Liver (tissue), 9 donors: ENCODE measurements around the gene INTS15. TPM values are rescaled to one million over a fixed set of nuclear protein-coding genes. Genes with fewer than 3 reads are reported as not detected.
A peak's percentile ranks its signal among the peaks of the same experiment; 100 is the strongest.
"Not testable (repeated sequence)": the region's sequence is repeated elsewhere in the genome, so short reads cannot be mapped to it uniquely, and the experiment has no call there.

Source experiments
- DNase-seq: peaks from one replicate; pipeline ENCODE4 v3.0.0-alpha.2; 2017; ENCODE audit warnings: low spot score
- H3K27ac ChIP-seq, 2 donors: one replicate each; pipeline ENCODE4 v1.7.0; 2013; ENCODE audit warnings: inconsistent platforms in 2 of 2, low read length in 2 of 2, control low read depth in 1 of 2, low read depth in 1 of 2, mild to moderate bottlenecking in 1 of 2
- H3K27me3 ChIP-seq, 4 donors: one replicate each; pipeline versions ENCODE4 v1.6.1 to v1.7.0; 2013; ENCODE audit warnings: low read length in 3 of 4, inconsistent platforms in 1 of 4, mild to moderate bottlenecking in 1 of 4, moderate library complexity in 1 of 4; ENCODE audit not compliant: control insufficient read depth in 4 of 4, insufficient read depth in 4 of 4
- H3K36me3 ChIP-seq, 4 donors: one replicate each; pipeline versions ENCODE4 v1.6.1 to v1.7.0; 2013; ENCODE audit warnings: low read length in 3 of 4, mild to moderate bottlenecking in 3 of 4, low read depth in 1 of 4, moderate library complexity in 1 of 4; ENCODE audit not compliant: control insufficient read depth in 4 of 4, insufficient read depth in 3 of 4
- H3K4me1 ChIP-seq, 4 donors: one replicate each; pipeline versions ENCODE4 v1.6.1 to v1.7.0; 2013; ENCODE audit warnings: low read length in 3 of 4, mild to moderate bottlenecking in 3 of 4, moderate library complexity in 1 of 4; ENCODE audit not compliant: control insufficient read depth in 4 of 4, insufficient read depth in 4 of 4
- H3K4me3 ChIP-seq, 3 donors: one replicate each; pipeline versions ENCODE4 v1.6.1 to v1.7.0; 2013; ENCODE audit warnings: low read length in 3 of 3, control low read depth in 1 of 3, low read depth in 1 of 3, mild to moderate bottlenecking in 1 of 3
- H3K9ac ChIP-seq, 2 donors: one replicate each; pipeline ENCODE4 v1.7.0; 2013; ENCODE audit warnings: low read length in 2 of 2, mild to moderate bottlenecking in 2 of 2, moderate library complexity in 2 of 2, control low read depth in 1 of 2, low read depth in 1 of 2
- H3K9me3 ChIP-seq, 4 donors: one replicate each; pipeline versions ENCODE4 v1.6.1 to v1.7.0; 2013; ENCODE audit warnings: low read length in 3 of 4; ENCODE audit not compliant: control insufficient read depth in 4 of 4
- EGR1 ChIP-seq, 2 donors: IDR thresholded peaks; 2 replicates each; pipeline ENCODE4 v1.6.1; 2016 to 2018; ENCODE audit warnings: antibody characterized with exemption in 2 of 2, low read depth in 2 of 2
- FOXA1 ChIP-seq: IDR thresholded peaks from 2 replicates; pipeline ENCODE4 v1.6.1; 2016; ENCODE audit warnings: antibody characterized with exemption
- FOXA2 ChIP-seq: IDR thresholded peaks from 2 replicates; pipeline ENCODE4 v1.6.1; 2016; ENCODE audit warnings: antibody characterized with exemption
- GABPA ChIP-seq, 2 donors: IDR thresholded peaks in 1 of 2; conservative IDR thresholded peaks in 1 of 2; 2 replicates each; pipeline ENCODE4 v1.6.1; 2016; ENCODE audit warnings: antibody characterized with exemption in 2 of 2, mild to moderate bottlenecking in 1 of 2, moderate library complexity in 1 of 2
- HNF4G ChIP-seq: IDR thresholded peaks from 2 replicates; pipeline ENCODE4 v1.6.1; 2016; ENCODE audit warnings: antibody characterized with exemption
- NR2F2 ChIP-seq: IDR thresholded peaks from 2 replicates; pipeline ENCODE4 v1.6.1; 2016; ENCODE audit warnings: antibody characterized with exemption
- TAF1 ChIP-seq: conservative IDR thresholded peaks from 2 replicates; pipeline ENCODE4 v1.6.1; 2016; ENCODE audit warnings: antibody characterized with exemption, mild to moderate bottlenecking
- YY1 ChIP-seq: IDR thresholded peaks from 2 replicates; pipeline ENCODE4 v1.6.1; 2016; ENCODE audit warnings: antibody characterized with exemption, mild to moderate bottlenecking
- WGBS: extraction: QIAGEN DNeasy Blood & Tissue Kit; methylation state at CpG from one replicate; pipeline ENCODE4 v1.1.7; 2013; 5-methylcytosine and 5-hydroxymethylcytosine counted together
- polyA plus RNA-seq, 2 donors: library from polyadenylated mRNA; stranded (reverse) in 1 of 2; unstranded in 1 of 2; fragments of 200-250 nt in 1 of 2; fragments of >200 nt in 1 of 2; fragmentation: Nextera tagmentation in 1 of 2; extraction: Ambion mirVana in 1 of 2; gene quantifications; one replicate each; pipeline versions ENCODE4 v1.2.1 to v1.2.3, GENCODE V29; 2013 to 2015
- total RNA-seq, 2 donors: library from RNA; depleted of rRNA; stranded (reverse); fragments of >200 nt; gene quantifications; one replicate each; pipeline ENCODE4 v1.2.3, GENCODE V29; 2014
- TF ChIP-seq, protein P1 (sequence below): fragments of 150-350 bp; IDR thresholded peaks from 2 replicates; pipeline ENCODE4 v1.5.1; 2017; ENCODE audit warnings: improper control_type of control experiment, low read depth, low read length; ENCODE audit not compliant: missing input control
- TF ChIP-seq, protein P2 (sequence below): IDR thresholded peaks from 2 replicates; pipeline ENCODE4 v1.6.1; 2016; ENCODE audit warnings: antibody characterized with exemption, mild to moderate bottlenecking
- TF ChIP-seq, protein P3 (sequence below): IDR thresholded peaks from 2 replicates; pipeline ENCODE4 v1.6.1; 2016; ENCODE audit warnings: antibody characterized with exemption
- donor health status: healthy.
- donor health status: healthy.
- donor health status: healthy.
- donor health status: healthy.
- donor health status: healthy.

INTS15 gene
- total and polyA plus RNA-seq, 4 donors: 5.2 to 10.4 (median 8.2) TPM

DNA sequence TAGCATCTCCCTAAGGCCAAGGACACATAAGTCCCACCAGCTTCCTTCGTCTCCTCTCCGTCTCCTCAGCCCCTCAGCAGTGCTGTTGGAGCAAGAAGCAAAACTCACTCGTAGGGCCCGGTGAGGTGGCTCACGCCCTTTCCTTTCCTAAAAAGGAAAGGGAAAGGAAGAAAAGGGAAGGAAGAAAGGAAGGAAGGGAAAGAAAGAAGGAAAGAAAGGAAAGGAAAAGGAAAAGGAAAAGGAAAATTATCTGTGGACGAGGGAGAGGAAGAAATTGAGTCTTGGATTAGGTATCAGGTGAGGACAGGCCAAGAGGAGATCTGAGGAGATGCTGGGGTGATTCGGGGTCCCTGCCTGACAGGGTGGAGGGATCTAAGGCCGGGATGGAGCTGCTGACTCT, 44.2 kb downstream of the INTS15 start:
- WGBS: 86% methylated on average over 8 of the region's 8 CpGs

DNA sequence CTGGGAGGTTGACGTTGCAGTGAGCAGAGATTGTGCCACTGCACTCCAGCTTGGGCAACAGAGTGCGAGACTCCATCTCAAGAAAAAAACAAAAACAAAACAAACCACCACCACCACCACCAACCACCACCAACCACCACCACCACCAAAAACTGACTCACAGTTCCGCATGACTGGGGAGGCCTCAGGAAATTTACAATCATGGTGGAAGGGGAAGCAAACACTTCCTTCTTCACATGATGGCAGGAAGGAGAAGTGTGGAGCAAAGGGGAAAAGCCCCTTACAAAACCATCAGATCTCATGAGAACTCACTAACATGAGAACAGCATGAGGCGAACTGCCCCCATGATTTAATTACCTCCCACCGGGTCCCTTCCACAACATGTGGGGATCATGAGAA, 45.1 kb downstream of the INTS15 start:
- DNase-seq, H3K4me3 ChIP-seq, H3K9me3 ChIP-seq, H3K27ac ChIP-seq, H3K9ac ChIP-seq, H3K27me3 ChIP-seq, H3K36me3 ChIP-seq: not testable (repeated sequence)
- H3K4me1 ChIP-seq: peaks cover 7 to 20% (median 14%) of the 10 kb centered on the region in 4 donors
- WGBS: 81% methylated on average over 5 of the region's 5 CpGs
- TF ChIP-seq GABPA (IDR thresholded peaks at IDR 0.05 in 1 of 2, conservative IDR thresholded peaks at IDR 0.05 in 1 of 2): peak in 1 of 2 donors; percentile 15

More for the DNA sequence above, 44.2 kb downstream of the INTS15 start:
- H3K9me3 ChIP-seq: no peaks in the 10 kb centered on the region
- H3K9ac ChIP-seq: no peak overlapping the region
- peaks cover 7 to 18% (median 14%) of the 10 kb centered on the region in 4 donors for H3K4me1 ChIP-seq
- no peak overlapping the region for H3K27ac ChIP-seq
- H3K4me3 ChIP-seq: no peak overlapping the region
- H3K27me3 ChIP-seq: no peaks in the 10 kb centered on the region
- DNase-seq: no peak
- no peak for TF ChIP-seq NR2F2
- TF ChIP-seq, protein P1, sequence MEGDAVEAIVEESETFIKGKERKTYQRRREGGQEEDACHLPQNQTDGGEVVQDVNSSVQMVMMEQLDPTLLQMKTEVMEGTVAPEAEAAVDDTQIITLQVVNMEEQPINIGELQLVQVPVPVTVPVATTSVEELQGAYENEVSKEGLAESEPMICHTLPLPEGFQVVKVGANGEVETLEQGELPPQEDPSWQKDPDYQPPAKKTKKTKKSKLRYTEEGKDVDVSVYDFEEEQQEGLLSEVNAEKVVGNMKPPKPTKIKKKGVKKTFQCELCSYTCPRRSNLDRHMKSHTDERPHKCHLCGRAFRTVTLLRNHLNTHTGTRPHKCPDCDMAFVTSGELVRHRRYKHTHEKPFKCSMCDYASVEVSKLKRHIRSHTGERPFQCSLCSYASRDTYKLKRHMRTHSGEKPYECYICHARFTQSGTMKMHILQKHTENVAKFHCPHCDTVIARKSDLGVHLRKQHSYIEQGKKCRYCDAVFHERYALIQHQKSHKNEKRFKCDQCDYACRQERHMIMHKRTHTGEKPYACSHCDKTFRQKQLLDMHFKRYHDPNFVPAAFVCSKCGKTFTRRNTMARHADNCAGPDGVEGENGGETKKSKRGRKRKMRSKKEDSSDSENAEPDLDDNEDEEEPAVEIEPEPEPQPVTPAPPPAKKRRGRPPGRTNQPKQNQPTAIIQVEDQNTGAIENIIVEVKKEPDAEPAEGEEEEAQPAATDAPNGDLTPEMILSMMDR: no peak
- TF ChIP-seq, protein P2, sequence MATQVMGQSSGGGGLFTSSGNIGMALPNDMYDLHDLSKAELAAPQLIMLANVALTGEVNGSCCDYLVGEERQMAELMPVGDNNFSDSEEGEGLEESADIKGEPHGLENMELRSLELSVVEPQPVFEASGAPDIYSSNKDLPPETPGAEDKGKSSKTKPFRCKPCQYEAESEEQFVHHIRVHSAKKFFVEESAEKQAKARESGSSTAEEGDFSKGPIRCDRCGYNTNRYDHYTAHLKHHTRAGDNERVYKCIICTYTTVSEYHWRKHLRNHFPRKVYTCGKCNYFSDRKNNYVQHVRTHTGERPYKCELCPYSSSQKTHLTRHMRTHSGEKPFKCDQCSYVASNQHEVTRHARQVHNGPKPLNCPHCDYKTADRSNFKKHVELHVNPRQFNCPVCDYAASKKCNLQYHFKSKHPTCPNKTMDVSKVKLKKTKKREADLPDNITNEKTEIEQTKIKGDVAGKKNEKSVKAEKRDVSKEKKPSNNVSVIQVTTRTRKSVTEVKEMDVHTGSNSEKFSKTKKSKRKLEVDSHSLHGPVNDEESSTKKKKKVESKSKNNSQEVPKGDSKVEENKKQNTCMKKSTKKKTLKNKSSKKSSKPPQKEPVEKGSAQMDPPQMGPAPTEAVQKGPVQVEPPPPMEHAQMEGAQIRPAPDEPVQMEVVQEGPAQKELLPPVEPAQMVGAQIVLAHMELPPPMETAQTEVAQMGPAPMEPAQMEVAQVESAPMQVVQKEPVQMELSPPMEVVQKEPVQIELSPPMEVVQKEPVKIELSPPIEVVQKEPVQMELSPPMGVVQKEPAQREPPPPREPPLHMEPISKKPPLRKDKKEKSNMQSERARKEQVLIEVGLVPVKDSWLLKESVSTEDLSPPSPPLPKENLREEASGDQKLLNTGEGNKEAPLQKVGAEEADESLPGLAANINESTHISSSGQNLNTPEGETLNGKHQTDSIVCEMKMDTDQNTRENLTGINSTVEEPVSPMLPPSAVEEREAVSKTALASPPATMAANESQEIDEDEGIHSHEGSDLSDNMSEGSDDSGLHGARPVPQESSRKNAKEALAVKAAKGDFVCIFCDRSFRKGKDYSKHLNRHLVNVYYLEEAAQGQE: no peak
- TF ChIP-seq, protein P3, sequence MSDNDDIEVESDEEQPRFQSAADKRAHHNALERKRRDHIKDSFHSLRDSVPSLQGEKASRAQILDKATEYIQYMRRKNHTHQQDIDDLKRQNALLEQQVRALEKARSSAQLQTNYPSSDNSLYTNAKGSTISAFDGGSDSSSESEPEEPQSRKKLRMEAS: no peak
- no peak for TF ChIP-seq FOXA1
- TF ChIP-seq EGR1 (IDR thresholded peaks at IDR 0.05; ENCODE audit: low read depth in 2 of 2): no peak
- no peak for TF ChIP-seq YY1
- TF ChIP-seq FOXA2: no peak
- no peak for TF ChIP-seq HNF4G
- no peak for TF ChIP-seq TAF1
- no peaks in the 10 kb centered on the region for H3K36me3 ChIP-seq

DNA sequence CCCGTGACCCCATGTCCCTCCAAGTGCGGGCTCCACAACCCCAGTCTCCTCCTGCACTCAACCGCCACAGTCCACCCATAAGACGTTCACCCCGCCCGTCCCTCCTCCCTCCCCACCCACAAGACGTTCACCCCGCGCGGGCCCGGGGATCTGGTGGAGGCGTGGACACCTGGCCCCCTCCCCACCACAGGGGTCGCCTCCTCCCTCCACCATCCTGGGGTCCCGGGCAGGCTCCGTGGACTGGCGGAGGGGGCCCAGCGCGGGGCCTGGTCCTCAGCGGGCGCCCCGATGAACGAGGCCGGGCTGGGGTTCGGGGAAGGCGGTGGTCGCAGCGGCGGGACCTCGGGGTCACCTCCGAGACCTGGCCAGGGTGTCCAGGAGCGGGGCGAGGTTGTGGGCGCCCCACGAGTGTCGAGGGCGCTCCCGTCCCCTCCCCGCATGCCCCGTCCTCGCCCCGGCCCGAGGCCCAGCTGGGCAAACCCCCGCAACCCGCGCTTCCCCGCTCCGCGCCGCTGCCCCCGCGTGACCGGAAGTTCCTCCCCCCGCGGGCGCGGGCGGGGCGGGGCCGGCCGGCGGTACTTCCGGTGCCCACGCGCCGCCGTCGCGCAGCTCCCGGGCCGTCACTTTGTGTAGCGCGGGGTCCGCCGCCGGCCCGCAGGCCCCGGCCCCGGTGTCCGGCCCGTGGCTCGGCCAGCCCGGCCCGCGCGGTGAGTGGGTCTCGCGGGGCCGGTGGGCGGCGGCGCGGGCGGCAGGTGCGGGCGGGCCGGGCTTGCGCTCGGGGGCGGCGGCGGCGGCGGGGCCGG, 47.1 kb downstream of the INTS15 start, which contains the start of gene ZNF316:
TSS of gene ZNF316 (plus strand) at position 578 of the 803 bp plus-strand sequence. CDS start 5,092 bp downstream, outside the sequence.
- no peaks in the 10 kb centered on the region for H3K27me3 ChIP-seq
- TF ChIP-seq, protein P2: no peak
- TF ChIP-seq YY1 (no peak), FOXA1 (no peak), TAF1 (no peak), GABPA (IDR thresholded peaks at IDR 0.05 in 1 of 2, conservative IDR thresholded peaks at IDR 0.05 in 1 of 2) (peak; percentile 55 to 84)
- H3K36me3 ChIP-seq: peaks cover 0 to 10% (median 3%) of the 10 kb centered on the region in 4 donors
- peak within 1 kb of the TSS; percentile 27 to 64 for H3K9ac ChIP-seq
- 1% methylated on average over 104 of the region's 104 CpGs for WGBS
- H3K9me3 ChIP-seq: no peaks in the 10 kb centered on the region
- peak; percentile 66 for DNase-seq
- peak within 1 kb of the TSS; percentile 29 to 64 for H3K27ac ChIP-seq
- H3K4me1 ChIP-seq: peaks cover 7 to 20% (median 14%) of the 10 kb centered on the region in 4 donors
- H3K4me3 ChIP-seq: peak within 1 kb of the TSS; percentile 36 to 94 (median 74)
